ENCODE measurements around the gene MICALL2.

Gene MICALL2

DNA sequence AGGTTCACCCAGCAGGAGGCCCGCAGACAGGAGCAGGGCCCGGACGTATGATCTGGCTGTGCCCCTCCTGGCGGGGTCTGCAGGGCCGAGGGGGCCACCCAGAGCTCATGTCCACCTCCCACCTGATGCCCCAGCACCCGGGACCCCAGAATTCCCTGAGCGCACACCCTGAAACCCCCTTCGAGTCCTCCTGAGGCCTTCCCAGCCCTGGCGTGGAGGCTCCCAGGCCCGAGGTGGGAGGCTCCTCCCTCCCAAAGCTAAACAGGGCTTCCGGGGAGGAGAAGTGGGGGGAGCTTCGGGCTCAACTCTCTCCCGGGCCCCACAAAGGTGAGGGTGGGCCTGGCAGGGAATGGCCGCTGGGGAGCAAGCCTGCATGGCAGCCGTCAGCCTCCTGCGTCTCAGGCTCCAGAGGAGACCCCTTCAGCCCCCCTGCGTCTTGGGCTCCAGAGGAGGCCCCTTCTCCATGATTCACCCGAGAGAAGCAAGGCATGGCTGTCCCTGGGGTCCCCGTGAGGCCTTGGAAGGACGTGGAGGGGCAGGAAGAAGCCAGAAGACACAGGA, 30.2 kb downstream of the MICALL2 start:
- H3K4me1 ChIP-seq (ENCODE audit: control insufficient read depth, insufficient read depth, low read length) = no peaks in the 10 kb centered on the region
- TF ChIP-seq ZNF747 (tag by site-specific recombination; IDR thresholded peaks at IDR 0.05) (no peak), ZIC2 (tag by site-specific recombination; IDR thresholded peaks at IDR 0.05) (0 out of 2 replicates have a peak, but pooled peaks have one; percentile 22)
- H3K36me3 ChIP-seq (ENCODE audit: control insufficient read depth in 2 of 2, insufficient read depth in 1 of 2, low read length in 2 of 2) = no peaks in the 10 kb centered on the region
- no peaks in the 10 kb centered on the region for H3K9me3 ChIP-seq (ENCODE audit: control insufficient read depth, insufficient read depth, low read depth, low read length)
- H3K27ac ChIP-seq (ENCODE audit: extremely low read depth, low read depth, low read length) = no peak overlapping the region
- H3K4me3 ChIP-seq (ENCODE audit: low read depth, low read length) = no peak overlapping the region
- ChIA-PET POLR2A (no interaction called here), CTCF (interaction anchor here (0.5 to 0.6 kb wide), 2 partner anchors 629 to 1636 kb away, joined by 3 to 4 read pairs; no protein-coding TSS in a partner anchor)

DNA sequence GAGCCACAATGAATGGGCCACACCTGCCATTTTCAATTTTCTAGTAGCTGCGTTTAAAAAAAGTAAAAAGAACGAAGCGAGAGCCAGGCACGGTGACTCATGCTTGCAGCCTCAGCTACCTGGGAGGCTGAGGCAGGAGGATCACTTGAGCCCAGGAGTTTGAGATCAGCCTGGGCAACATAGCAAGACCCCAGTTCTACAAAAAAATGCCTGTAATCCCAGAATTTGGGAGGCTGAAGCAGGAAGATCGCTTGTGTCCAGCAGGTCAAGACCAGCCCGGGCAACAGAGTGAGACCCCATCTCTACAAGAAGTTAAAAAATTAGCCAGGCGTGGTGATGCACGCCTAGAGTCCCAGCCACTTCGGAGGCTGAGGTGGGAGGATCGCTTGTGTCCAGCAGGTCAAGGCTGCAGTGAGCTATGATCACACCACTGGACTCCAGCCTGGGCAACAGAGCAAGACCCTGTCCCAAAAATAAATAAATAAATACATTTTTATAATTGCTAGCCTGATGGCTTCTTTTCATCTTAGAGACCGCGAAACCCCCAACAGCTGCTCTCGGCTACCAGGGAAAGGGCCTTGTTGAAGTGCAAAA, 32.1 kb downstream of the MICALL2 start:
- CTCF ChIA-PET = no interaction called here

DNA sequence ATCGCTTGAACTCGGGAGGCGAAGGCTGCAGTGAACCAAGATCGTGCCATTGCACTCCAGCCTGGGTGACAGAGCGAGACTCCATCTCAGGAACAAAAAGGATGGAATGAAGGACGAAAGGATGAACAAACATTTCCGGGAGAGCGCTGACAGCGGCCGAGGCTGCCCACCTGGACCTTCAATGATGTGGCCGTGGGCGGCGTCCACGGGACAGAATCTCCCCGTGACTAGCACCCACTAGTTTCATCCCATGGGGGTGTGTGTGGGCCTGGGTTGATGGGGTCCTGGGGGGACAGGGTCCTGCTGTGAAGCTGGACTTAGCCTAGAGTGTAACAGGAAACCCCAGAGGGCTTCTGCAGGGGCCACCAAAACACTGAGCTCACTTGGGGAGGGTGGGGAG, 32.8 kb downstream of the MICALL2 start:
- POLR2A ChIA-PET = no interaction called here
- H3K9me3 ChIP-seq (ENCODE audit: control insufficient read depth, insufficient read depth, low read depth, low read length) = no peaks in the 10 kb centered on the region
- H3K27ac ChIP-seq (ENCODE audit: extremely low read depth, low read depth, low read length) = no peak overlapping the region
- TF ChIP-seq ZBTB7A (tag by site-specific recombination; IDR thresholded peaks at IDR 0.05; ENCODE audit: low read depth) (no peak), ZNF571 (tag by site-specific recombination; IDR thresholded peaks at IDR 0.05) (no peak)
- TF ChIP-seq, protein P1, sequence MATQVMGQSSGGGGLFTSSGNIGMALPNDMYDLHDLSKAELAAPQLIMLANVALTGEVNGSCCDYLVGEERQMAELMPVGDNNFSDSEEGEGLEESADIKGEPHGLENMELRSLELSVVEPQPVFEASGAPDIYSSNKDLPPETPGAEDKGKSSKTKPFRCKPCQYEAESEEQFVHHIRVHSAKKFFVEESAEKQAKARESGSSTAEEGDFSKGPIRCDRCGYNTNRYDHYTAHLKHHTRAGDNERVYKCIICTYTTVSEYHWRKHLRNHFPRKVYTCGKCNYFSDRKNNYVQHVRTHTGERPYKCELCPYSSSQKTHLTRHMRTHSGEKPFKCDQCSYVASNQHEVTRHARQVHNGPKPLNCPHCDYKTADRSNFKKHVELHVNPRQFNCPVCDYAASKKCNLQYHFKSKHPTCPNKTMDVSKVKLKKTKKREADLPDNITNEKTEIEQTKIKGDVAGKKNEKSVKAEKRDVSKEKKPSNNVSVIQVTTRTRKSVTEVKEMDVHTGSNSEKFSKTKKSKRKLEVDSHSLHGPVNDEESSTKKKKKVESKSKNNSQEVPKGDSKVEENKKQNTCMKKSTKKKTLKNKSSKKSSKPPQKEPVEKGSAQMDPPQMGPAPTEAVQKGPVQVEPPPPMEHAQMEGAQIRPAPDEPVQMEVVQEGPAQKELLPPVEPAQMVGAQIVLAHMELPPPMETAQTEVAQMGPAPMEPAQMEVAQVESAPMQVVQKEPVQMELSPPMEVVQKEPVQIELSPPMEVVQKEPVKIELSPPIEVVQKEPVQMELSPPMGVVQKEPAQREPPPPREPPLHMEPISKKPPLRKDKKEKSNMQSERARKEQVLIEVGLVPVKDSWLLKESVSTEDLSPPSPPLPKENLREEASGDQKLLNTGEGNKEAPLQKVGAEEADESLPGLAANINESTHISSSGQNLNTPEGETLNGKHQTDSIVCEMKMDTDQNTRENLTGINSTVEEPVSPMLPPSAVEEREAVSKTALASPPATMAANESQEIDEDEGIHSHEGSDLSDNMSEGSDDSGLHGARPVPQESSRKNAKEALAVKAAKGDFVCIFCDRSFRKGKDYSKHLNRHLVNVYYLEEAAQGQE (tag by site-specific recombination; IDR thresholded peaks at IDR 0.05) = no peak
- H3K36me3 ChIP-seq (ENCODE audit: control insufficient read depth in 2 of 2, insufficient read depth in 1 of 2, low read length in 2 of 2) = no peaks in the 10 kb centered on the region
- CTCF ChIA-PET = interaction anchor here (0.6 kb wide), 1 partner anchor 158 kb away, joined by 3 read pairs; no protein-coding TSS in a partner anchor
- H3K4me1 ChIP-seq (ENCODE audit: control insufficient read depth, insufficient read depth, low read length) = no peaks in the 10 kb centered on the region; the same call in 1 of the 2 replicates
- H3K4me3 ChIP-seq (ENCODE audit: low read depth, low read length) = no peak overlapping the region

More for the DNA sequence above, 32.1 kb downstream of the MICALL2 start:
- H3K9me3 ChIP-seq (ENCODE audit: control insufficient read depth, insufficient read depth, low read depth, low read length) = no peaks in the 10 kb centered on the region
- POLR2A ChIA-PET = no interaction called here
- H3K27ac ChIP-seq (ENCODE audit: extremely low read depth, low read depth, low read length) = no peak overlapping the region
- H3K4me1 ChIP-seq (ENCODE audit: control insufficient read depth, insufficient read depth, low read length) = no peaks in the 10 kb centered on the region; the same call in 1 of the 2 replicates
- H3K4me3 ChIP-seq (ENCODE audit: low read depth, low read length) = no peak overlapping the region
- TF ChIP-seq, protein P1 (tag by site-specific recombination; IDR thresholded peaks at IDR 0.05) = no peak
- TF ChIP-seq SCRT2 (tag by site-specific recombination; IDR thresholded peaks at IDR 0.05) (no peak), ZSCAN30 (tag by site-specific recombination; IDR thresholded peaks at IDR 0.05) (no peak), ZNF121 (tag by site-specific recombination; IDR thresholded peaks at IDR 0.05) (peak; percentile 87), KLF1 (tag by site-specific recombination; IDR thresholded peaks at IDR 0.05) (no peak)
- H3K36me3 ChIP-seq (ENCODE audit: control insufficient read depth in 2 of 2, insufficient read depth in 1 of 2, low read length in 2 of 2) = no peaks in the 10 kb centered on the region

Measured in HEK293 (cell line).